KMS-11 (cell line): ENCODE measurements around the gene HEPN1.

Experiments
- H2AFZ ChIP-seq: fragments of 200-600 bp; sonication (generic); 2 replicates; pipeline ENCODE4 v1.6.1; 2016; ENCODE audit warnings: antibody characterized with exemption, mixed run types, low read depth
- H3K27ac ChIP-seq: fragments of 200-600 bp; sonication (generic); 2 replicates; pipeline ENCODE4 v1.6.1; 2016; ENCODE audit warnings: mild to moderate bottlenecking, mixed run types
- H3K27me3 ChIP-seq: fragments of 200-600 bp; sonication (generic); 2 replicates; pipeline ENCODE4 v1.6.1; 2017; ENCODE audit warnings: mild to moderate bottlenecking, low read depth, mixed run types, moderate library complexity; ENCODE audit not compliant: insufficient read depth
- H3K36me3 ChIP-seq: fragments of 200-600 bp; sonication (generic); 2 replicates; pipeline ENCODE4 v1.6.1; 2017; ENCODE audit warnings: mild to moderate bottlenecking, mixed run types; ENCODE audit not compliant: insufficient read depth
- H3K4me1 ChIP-seq: fragments of 200-600 bp; sonication (generic); 2 replicates; pipeline ENCODE4 v1.6.1; 2016; ENCODE audit warnings: mild to moderate bottlenecking, low read depth, mixed run types; ENCODE audit not compliant: poor library complexity, severe bottlenecking
- H3K4me2 ChIP-seq: fragments of 200-600 bp; sonication (generic); 2 replicates; pipeline ENCODE4 v1.7.0; 2016; ENCODE audit warnings: mild to moderate bottlenecking, mixed run types
- H3K4me3 ChIP-seq: fragments of 200-600 bp; sonication (generic); IDR thresholded peaks from 2 replicates; pipeline ENCODE4 v1.6.1; 2017; ENCODE audit warnings: low read depth, low read length, mixed read lengths; ENCODE audit not compliant: insufficient read depth
- H3K79me2 ChIP-seq: fragments of 200-600 bp; sonication (generic); 2 replicates; pipeline ENCODE4 v1.6.1; 2016; ENCODE audit warnings: low read depth, mixed run types; ENCODE audit not compliant: insufficient read depth
- H3K9ac ChIP-seq: fragments of 200-600 bp; sonication (generic); 2 replicates; pipeline ENCODE4 v1.6.1; 2016; ENCODE audit warnings: mild to moderate bottlenecking, mixed run types
- H4K20me1 ChIP-seq: fragments of 200-600 bp; sonication (generic); 2 replicates; pipeline ENCODE4 v1.6.1; 2016; ENCODE audit warnings: mild to moderate bottlenecking, mixed run types; ENCODE audit not compliant: insufficient read depth
- CTCF ChIP-seq: fragments of 200-600 bp; sonication (generic); conservative IDR thresholded peaks from 2 replicates; pipeline ENCODE4 v1.6.1; 2017; ENCODE audit warnings: low read depth, mild to moderate bottlenecking, antibody characterized with exemption, low read length, moderate library complexity, mixed read lengths

The HEPN1 gene

GRCh38 chr11:124896071-124896750 is 22.8 kb upstream of the HEPN1 start:
- Histone ChIP-seq H3K27ac (no peak overlapping the region), H3K36me3 (no peaks in the 10 kb centered on the region), H3K4me2 (no peak overlapping the region), H3K4me3 (no peak overlapping the region), H2AFZ (no peak overlapping the region), H3K4me1 (no peaks in the 10 kb centered on the region), H3K9ac (no peak overlapping the region), H3K79me2 (no peaks in the 10 kb centered on the region), H4K20me1 (no peaks in the 10 kb centered on the region), H3K27me3 (no peaks in the 10 kb centered on the region)
- TF ChIP-seq CTCF: no peak

GRCh38 chr11:124896821-124897391 is 22.1 kb upstream of the HEPN1 start:
- H3K27ac ChIP-seq: no peak overlapping the region
- H3K79me2 ChIP-seq: no peaks in the 10 kb centered on the region
- H3K9ac ChIP-seq: no peak overlapping the region
- H4K20me1 ChIP-seq: no peaks in the 10 kb centered on the region
- H2AFZ ChIP-seq: no peak overlapping the region
- no peaks in the 10 kb centered on the region for H3K36me3 ChIP-seq
- no peaks in the 10 kb centered on the region for H3K4me1 ChIP-seq
- TF ChIP-seq CTCF: no peak
- H3K4me2 ChIP-seq: no peak overlapping the region
- no peaks in the 10 kb centered on the region for H3K27me3 ChIP-seq
- no peak overlapping the region for H3K4me3 ChIP-seq

GRCh38 chr11:124897674-124898262 is 21.3 kb upstream of the HEPN1 start, which contains the start of gene ROBO4:
Gene ROBO4 (minus strand): TSS chr11:124897865. CDS start chr11:124897795, 70 bp downstream.
- H3K9ac ChIP-seq: no peak within 1 kb of the TSS
- H3K4me1 ChIP-seq: no peaks in the 10 kb centered on the region
- H3K79me2 ChIP-seq: no peaks in the 10 kb centered on the region
- no peak within 1 kb of the TSS for H3K4me3 ChIP-seq
- H3K36me3 ChIP-seq: no peaks in the 10 kb centered on the region
- no peak for TF ChIP-seq CTCF
- H2AFZ ChIP-seq: no peak within 1 kb of the TSS
- no peaks in the 10 kb centered on the region for H4K20me1 ChIP-seq
- no peak within 1 kb of the TSS for H3K4me2 ChIP-seq
- no peak within 1 kb of the TSS for H3K27ac ChIP-seq
- H3K27me3 ChIP-seq: no peaks in the 10 kb centered on the region

GRCh38 chr11:124898263-124898680 is 20.8 kb upstream of the HEPN1 start:
- no peak overlapping the region for H2AFZ ChIP-seq

More at GRCh38 chr11:124898263-124898680, 20.8 kb upstream of the HEPN1 start:
- Histone ChIP-seq H3K4me2 (no peak overlapping the region), H3K9ac (no peak overlapping the region), H3K4me3 (no peak overlapping the region), H3K27ac (no peak overlapping the region), H3K36me3 (no peaks in the 10 kb centered on the region), H3K79me2 (no peaks in the 10 kb centered on the region), H3K27me3 (no peaks in the 10 kb centered on the region), H4K20me1 (no peaks in the 10 kb centered on the region), H3K4me1 (no peaks in the 10 kb centered on the region)
- no peak for TF ChIP-seq CTCF
